Stimulated activated CD4-positive, alpha-beta T cell treated with anti-CD3 and anti-CD28 coated beads, Interleukin-1b, Interleukin-23, amount 100 ng/mL, for 48 hours (primary cell): ENCODE results near the gene KCNK16.
A peak's percentile ranks its signal among the peaks of the same experiment; 100 is the strongest.

ENCODE experiments used
- DNase-seq: peaks from one replicate; pipeline ENCODE4 v3.0.0-alpha.2; 2020

The KCNK16 gene

DNA sequence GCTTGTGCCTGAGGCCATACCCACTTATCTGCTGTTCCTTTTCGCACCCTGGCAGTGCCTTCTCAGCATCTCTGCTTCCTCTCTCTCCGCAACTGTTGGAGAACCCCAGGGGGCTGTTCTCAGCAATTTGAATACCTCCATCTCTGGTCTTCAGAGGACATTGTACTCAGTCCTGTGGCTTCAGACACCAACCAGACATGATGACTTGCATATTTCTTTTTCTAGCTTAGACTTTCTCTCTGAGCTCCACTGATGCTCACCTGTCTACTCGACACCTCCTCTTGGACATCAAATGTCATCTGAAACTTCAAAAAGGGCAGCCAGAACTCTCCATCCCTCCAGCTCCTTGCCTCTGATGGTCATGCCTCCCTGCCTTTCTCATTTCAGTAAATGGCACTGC, 18.9 kb upstream of the KCNK16 start:
- no peak for DNase-seq

GRCh38 chr6:39339868-39340550, 17.5 kb upstream of the KCNK16 start:
- no peak for DNase-seq

- no peak for DNase-seq
Measured at GRCh38 chr6:39339096-39339867, 16.8 kb upstream of the KCNK16 start.

DNA sequence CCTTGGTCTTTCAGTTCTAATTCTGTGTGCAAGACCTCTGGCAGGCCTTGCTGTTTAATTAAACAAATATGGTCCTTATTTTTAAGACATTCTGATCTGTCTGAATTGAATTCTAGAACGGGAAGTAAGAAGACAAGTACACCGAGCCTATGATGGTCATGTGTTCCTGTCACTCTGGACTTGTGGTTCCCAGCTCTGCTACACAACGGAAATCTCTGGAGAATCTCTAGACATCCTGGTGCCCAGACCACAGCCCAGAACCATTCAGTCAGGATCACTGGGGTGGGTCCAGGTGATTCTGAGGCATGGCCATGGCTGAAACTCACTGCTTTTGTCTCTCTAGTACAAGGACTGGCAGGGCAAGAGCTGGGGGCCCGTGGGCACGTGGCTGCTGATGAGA, 15.9 kb upstream of the KCNK16 start:
- DNase-seq, result no peak

GRCh38 chr6:39335780-39336545, 13.5 kb upstream of the KCNK16 start:
- DNase-seq, result no peak

GRCh38 chr6:39333644-39334438, 11.3 kb upstream of the KCNK16 start:
- DNase-seq, result no peak

GRCh38 chr6:39330476-39330875, 8.0 kb upstream of the KCNK16 start:
- DNase-seq, result no peak

DNA sequence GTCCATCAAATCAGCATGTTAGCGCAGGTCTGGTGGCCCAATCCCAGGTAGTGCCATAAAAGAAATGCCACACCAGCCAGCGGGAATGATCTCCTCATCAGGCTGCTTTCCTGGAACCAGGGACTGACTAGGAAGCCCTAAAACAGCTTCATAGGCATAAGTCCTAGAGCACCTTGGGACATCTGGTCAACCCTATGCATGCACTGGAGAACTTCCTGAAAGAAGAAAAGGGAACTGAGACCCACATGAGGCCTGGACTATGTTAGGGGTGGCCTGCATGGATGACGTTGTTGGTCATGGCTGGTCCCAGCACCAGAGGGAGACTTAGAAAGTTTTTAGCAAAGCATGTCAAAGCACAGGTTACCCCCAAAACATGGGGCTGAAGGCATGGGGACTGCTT, 7.6 kb upstream of the KCNK16 start:
- DNase-seq, result no peak

- no peak for DNase-seq
Measured at GRCh38 chr6:39328066-39328465, 5.6 kb upstream of the KCNK16 start.

- no peak for DNase-seq
Measured at GRCh38 chr6:39327507-39327906, 5.0 kb upstream of the KCNK16 start.

DNA sequence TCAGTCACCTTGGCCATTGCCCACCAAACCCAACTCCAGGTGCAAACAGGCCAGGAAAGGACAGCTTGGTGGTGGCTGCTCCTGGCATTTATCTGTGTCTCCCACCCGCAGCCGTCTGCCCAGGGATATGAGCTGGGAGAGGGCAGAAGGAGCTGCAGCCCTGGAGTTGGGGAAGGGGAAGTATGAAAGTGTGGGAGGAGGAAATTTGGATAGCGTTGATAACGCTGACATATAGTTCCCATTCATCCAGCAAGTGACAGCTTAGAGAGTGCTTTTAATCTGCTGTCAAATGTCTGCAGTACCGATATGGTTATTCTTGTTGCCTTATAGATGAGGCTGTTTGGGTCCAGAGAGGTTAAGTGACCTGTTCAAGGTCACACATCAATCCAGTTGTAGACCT, 741 bp downstream of the KCNK16 start:
- no peak for DNase-seq

DNA sequence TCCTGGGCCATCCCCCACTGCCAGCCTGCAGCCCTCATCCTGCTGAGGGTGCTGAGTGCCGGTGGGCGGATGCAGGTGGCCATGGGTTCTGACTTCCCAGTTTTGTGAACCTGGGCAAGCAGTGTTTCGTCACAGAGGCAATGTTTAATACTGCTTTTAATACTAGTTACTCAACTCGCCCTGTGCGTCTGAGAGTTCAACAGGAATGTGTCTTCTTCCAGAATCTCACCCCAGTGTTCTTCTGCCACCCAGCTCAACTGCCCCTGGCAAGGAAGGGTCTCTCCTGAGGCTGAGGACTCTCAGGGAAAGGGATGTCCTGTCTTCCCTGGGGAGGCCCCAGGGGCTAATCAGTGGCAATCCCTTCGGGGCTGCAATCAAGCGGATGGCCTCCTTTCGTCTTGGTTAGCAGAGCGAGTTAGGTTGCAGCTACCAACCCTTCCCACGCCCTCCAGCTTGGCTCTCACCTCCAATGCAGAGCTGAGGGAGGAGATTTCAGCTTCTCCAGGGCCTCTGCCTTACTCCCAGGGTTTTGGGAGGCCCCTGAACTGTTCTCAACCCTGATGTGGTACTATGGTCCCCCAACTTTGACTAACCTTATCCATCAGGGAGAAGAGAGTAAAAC, 2.0 kb downstream of the KCNK16 start:
- no peak for DNase-seq

DNA sequence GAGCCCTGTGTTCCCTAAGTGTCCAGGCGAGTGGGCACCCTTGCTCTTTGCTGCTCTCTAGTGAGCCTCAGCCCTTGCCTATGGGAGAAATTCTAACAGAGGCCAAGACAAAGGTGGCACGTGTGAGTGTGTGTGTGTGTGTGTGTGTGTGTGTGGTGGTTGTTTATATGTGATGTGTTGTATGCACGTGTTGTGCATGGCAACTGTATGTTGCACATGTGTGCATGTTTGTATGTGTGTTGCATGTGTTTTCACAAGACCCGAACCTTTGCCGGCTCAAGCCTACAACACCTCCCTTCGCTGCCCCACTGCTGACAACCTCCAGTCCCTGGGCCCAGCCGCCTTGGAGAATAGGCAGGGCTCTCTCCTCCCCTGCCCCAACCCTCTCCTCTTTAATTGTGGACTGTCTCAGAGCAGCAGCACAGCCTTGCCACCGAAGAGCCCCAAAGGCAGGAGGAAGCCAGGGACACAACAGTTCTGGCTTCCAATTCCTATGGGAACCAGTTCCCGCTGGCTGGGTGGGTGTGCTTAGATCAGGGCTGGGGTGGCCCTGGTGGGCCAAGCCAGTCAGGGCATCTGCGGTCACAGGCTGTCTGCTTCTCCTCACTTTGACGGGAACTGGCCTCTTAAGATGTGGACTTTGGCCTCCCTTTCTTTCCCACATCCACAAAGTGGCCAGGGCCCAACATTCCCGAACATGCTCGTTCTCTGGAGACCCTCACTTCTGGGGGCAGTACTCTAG, 2.7 kb downstream of the KCNK16 start:
- DNase-seq, result no peak

DNA sequence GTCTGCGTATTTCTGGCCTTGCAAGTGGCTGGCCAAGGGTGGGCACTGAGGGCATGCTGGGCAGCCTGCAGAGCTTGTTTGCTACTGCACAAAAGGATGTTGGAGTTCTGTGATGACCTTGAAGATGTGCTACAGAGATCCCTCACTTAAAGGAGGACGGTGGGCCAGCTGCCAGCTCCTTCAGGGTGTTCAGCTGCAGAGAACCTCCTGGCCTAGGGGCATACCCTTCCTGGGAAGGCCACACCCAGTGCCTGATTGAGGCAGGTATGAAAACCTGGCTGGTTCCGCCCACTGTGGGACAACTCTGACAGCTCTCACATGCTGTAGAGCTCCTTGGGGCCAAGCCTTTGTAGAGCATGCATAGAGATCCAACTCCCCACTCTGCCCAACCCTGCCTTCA, 5.2 kb downstream of the KCNK16 start:
- DNase-seq, result no peak

GRCh38 chr6:39314273-39314795, 8.2 kb downstream of the KCNK16 start, which contains the start of gene KCNK17:
TSS of gene KCNK17 (minus strand) at chr6:39314419. CDS start at chr6:39314320, 99 bp downstream.
- no peak for DNase-seq

DNA sequence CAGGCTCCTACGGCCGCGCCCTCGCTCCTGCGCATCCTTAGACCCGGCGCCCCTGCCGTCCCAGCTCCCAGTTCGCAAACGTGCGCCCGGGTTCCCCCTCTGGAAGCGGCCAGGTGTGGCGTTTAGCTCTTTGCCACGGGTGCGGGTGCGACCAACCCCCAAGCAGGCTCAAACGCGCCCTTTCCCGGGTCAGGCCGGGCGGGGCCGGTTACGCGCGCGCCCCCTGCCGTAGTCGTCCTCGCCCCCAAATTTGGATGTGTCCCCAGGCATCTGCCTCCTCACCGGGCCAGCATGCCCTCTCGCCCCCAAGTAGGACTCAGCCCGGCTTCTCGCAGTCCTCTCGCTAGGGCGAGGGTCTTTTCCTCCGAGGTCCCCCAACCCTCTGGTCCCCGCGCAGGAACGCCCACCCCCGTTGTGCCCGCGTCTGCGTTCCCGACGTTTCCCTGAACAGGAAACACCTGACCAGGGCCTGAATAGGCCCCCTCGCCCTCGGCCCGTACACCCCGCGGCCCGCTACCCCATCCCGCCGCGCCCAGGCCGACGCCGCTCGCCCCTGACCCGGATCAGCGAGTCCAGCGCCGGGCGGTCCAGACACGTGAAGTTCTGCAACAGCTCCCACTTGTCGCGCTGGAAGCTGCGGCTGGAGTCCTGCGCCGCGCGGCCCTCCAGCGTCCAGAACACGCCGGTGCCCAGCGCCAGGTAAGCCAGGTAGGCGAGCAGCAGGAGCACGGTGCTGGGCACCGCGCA, 8.8 kb downstream of the KCNK16 start:
- DNase-seq, result no peak

DNA sequence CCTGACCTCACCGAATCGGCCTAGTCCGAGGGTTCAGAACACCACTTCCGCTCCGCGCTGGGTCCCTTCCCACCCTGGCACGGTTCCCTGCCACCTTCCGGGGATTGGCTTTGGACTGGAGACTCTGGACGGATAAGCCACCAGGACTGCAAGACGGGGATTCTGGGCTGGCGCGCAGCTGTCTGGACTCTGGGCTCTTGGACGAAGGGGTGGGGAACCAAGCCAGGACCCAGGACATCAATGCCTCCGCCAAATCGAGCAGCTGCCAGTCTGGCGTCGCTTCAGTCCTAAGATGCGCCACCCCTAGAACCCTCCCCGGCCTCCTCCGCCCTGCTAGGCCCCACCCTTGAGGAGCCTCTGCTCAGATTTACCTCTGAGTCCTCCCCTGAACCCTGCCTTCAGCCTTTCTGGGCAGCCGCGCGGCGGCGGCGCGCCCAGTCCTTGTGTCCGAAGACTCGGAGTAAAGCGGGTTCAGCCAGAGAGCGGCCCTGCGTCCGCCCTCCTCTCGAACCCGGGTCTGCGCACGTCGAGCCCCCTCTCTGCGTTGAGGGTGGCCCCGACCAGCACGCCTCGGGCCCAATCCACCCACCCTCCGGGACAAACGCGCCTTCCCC, 9.5 kb downstream of the KCNK16 start:
- no peak for DNase-seq

DNA sequence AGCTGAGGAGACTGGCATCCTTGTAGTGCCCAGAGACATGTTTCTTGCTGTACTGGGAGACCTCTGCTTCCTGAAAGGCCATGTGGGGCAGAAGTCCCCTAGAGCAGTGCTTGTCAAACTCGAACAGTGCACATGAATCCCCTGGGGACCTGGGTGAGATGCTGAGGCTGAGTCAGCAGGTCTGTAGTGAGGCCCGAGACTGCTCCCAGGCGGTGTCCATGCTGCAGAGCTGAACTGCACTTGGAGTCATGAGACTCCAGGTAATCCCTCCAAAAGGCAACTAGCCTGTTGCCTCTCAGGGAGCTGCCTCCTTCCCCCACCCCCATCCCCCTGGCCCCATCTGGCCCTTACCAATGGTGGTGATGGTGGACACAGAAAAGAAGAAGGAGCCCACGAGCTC, 12.0 kb downstream of the KCNK16 start:
- no peak for DNase-seq

- peak; percentile 58 for DNase-seq
Measured at GRCh38 chr6:39309942-39310531, 12.5 kb downstream of the KCNK16 start.

GRCh38 chr6:39307462-39307861, 15.0 kb downstream of the KCNK16 start:
- no peak for DNase-seq
